GM23338 (cell line): Measurements from ENCODE around the gene FAM20C. TPM values are rescaled to one million over a fixed set of nuclear protein-coding genes. Genes with fewer than 3 reads are reported as not detected.

Experiments
- ATAC-seq: fragments of 200-7000 bp; cut with Tn5 transposase; 3 replicates; pipeline ENCODE4 v1.9.1; 2020
- DNase-seq: peaks from one replicate; pipeline ENCODE4 v3.0.0-alpha.2; 2015; ENCODE audit warnings: low spot score
- H2AFZ ChIP-seq: fragments of 200-600 bp; sonication (generic); 2 replicates; pipeline ENCODE4 v1.8.0; 2016; ENCODE audit warnings: antibody characterized with exemption, mild to moderate bottlenecking, moderate library complexity
- H3F3A ChIP-seq: fragments of 200-600 bp; sonication (generic); replicated peaks from 2 replicates; pipeline ENCODE4 v1.8.0; 2017; ENCODE audit warnings: antibody characterized with exemption, mixed run types, low read depth
- H3K27ac ChIP-seq: fragments of 200-600 bp; sonication (generic); 2 replicates; pipeline ENCODE4 v1.6.1; 2016; ENCODE audit warnings: low read depth
- H3K27me3 ChIP-seq: fragments of 200-600 bp; sonication (generic); 2 replicates; pipeline ENCODE4 v1.8.0; 2016; ENCODE audit warnings: mild to moderate bottlenecking, mixed run types, moderate library complexity; ENCODE audit not compliant: insufficient read depth
- H3K36me3 ChIP-seq: fragments of 200-600 bp; sonication (generic); 2 replicates; pipeline ENCODE4 v1.8.0; 2016; ENCODE audit warnings: mild to moderate bottlenecking; ENCODE audit not compliant: insufficient read depth
- H3K4me1 ChIP-seq: fragments of 200-600 bp; sonication (generic); 2 replicates; pipeline ENCODE4 v1.8.0; 2016; ENCODE audit warnings: mild to moderate bottlenecking, moderate library complexity; ENCODE audit not compliant: insufficient read depth
- H3K4me2 ChIP-seq: fragments of 200-600 bp; sonication (generic); 2 replicates; pipeline ENCODE4 v1.7.1; 2017; ENCODE audit warnings: mixed run types
- H3K4me3 ChIP-seq: fragments of 200-600 bp; sonication (generic); 2 replicates; pipeline ENCODE4 v1.6.1; 2016; ENCODE audit warnings: mixed run types
- H3K79me2 ChIP-seq: fragments of 200-600 bp; sonication (generic); replicated peaks from 2 replicates; pipeline ENCODE4 v1.8.0; 2017; ENCODE audit warnings: mild to moderate bottlenecking; ENCODE audit not compliant: insufficient read depth
- H3K9me2 ChIP-seq: fragments of 200-600 bp; sonication (generic); 2 replicates; pipeline ENCODE4 v1.8.0; 2017; ENCODE audit not compliant: insufficient read depth
- H4K20me1 ChIP-seq: fragments of 200-600 bp; sonication (generic); replicated peaks from 2 replicates; pipeline ENCODE4 v1.8.0; 2017; ENCODE audit warnings: mild to moderate bottlenecking; ENCODE audit not compliant: insufficient read depth
- H3K27ac Mint-ChIP-seq: 2 replicates; pipeline ENCODE4 v1.8.0; 2020; ENCODE audit warnings: inconsistent platforms, mild to moderate bottlenecking, moderate library complexity, mixed read lengths
- H3K27me3 Mint-ChIP-seq: 3 replicates; pipeline ENCODE4 v1.8.0; 2022; ENCODE audit warnings: low read depth, mild to moderate bottlenecking, moderate library complexity, mixed read lengths, inconsistent platforms; ENCODE audit not compliant: insufficient read depth, poor library complexity
- H3K36me3 Mint-ChIP-seq: 3 replicates; pipeline ENCODE4 v1.8.0; 2021; ENCODE audit warnings: low read depth, mild to moderate bottlenecking, inconsistent platforms, moderate library complexity, mixed read lengths
- H3K4me1 Mint-ChIP-seq: 3 replicates; pipeline ENCODE4 v1.8.0; 2020; ENCODE audit warnings: mild to moderate bottlenecking, inconsistent platforms, mixed read lengths
- H3K4me3 Mint-ChIP-seq: 3 replicates; pipeline ENCODE4 v1.8.0; 2021; ENCODE audit warnings: moderate library complexity, mild to moderate bottlenecking, inconsistent platforms, mixed read lengths
- H3K9me3 Mint-ChIP-seq: 3 replicates; pipeline ENCODE4 v1.8.0; 2020; ENCODE audit warnings: moderate library complexity, mild to moderate bottlenecking, inconsistent platforms, mixed read lengths
- CREB1 ChIP-seq: fragments of 250-450 bp; sonication (Bioruptor Pico); IDR thresholded peaks from 2 replicates; pipeline ENCODE4 v1.5.0; 2020; ENCODE audit warnings: low read depth, mild to moderate bottlenecking, moderate library complexity
- EZH2 ChIP-seq: fragments of 200-600 bp; sonication (generic); IDR thresholded peaks from one replicate; pipeline ENCODE4 v1.8.0; 2017; ENCODE audit warnings: antibody characterized with exemption, mild to moderate bottlenecking, low read depth; ENCODE audit not compliant: unreplicated experiment
- EZH2phosphoT487 ChIP-seq: fragments of 200-600 bp; sonication (generic); IDR thresholded peaks from one replicate; pipeline ENCODE4 v1.8.1; 2018; ENCODE audit warnings: antibody characterized with exemption; ENCODE audit not compliant: unreplicated experiment
- JUNB ChIP-seq: IDR thresholded peaks from one replicate; pipeline ENCODE4 v1.6.1; 2016; ENCODE audit warnings: antibody characterized with exemption; ENCODE audit not compliant: unreplicated experiment
- NANOG ChIP-seq: IDR thresholded peaks from 2 replicates; pipeline ENCODE4 v1.6.1; 2016; ENCODE audit warnings: antibody characterized with exemption, borderline replicate concordance
- POLR2AphosphoS5 ChIP-seq: IDR thresholded peaks from 2 replicates; pipeline ENCODE4 v1.6.1; 2016; ENCODE audit warnings: antibody characterized with exemption, low read depth
- STAT1 ChIP-seq: IDR thresholded peaks from one replicate; pipeline ENCODE4 v1.6.1; 2016; ENCODE audit warnings: antibody characterized with exemption; ENCODE audit not compliant: unreplicated experiment
- ZNF114 ChIP-seq: fragments of 250-450 bp; sonication (Bioruptor Pico); IDR thresholded peaks from 2 replicates; pipeline ENCODE4 v1.5.0; 2020; ENCODE audit warnings: mild to moderate bottlenecking, moderate library complexity
- ZNF331 ChIP-seq: fragments of 250-450 bp; sonication (Bioruptor Pico); IDR thresholded peaks from 2 replicates; pipeline ENCODE4 v1.5.0; 2020; ENCODE audit warnings: low read depth, mild to moderate bottlenecking, moderate library complexity
- polyA plus RNA-seq: library from polyadenylated mRNA; unstranded; fragments of >200 nt; fragmentation: Nextera tagmentation; extraction: Ambion mirVana; gene quantifications from 2 replicates; pipeline ENCODE4 v1.2.1, GENCODE V29; 2016
- total RNA-seq: library from RNA; depleted of rRNA; stranded (reverse); fragments of >200 nt; shearing (Covaris generic); gene quantifications from 2 replicates; pipeline ENCODE4 v1.2.3, GENCODE V29; 2014
- TF ChIP-seq, protein P1 (sequence below): IDR thresholded peaks from one replicate; pipeline ENCODE4 v1.6.1; 2018; ENCODE audit warnings: antibody characterized with exemption; ENCODE audit not compliant: unreplicated experiment
- TF ChIP-seq, protein P2 (sequence below), 2 experiments: fragments of 200-600 bp in 1 of 2; sonication (generic) in 1 of 2; conservative IDR thresholded peaks; 2 replicates each; pipeline versions ENCODE4 v1.5.1 to v1.6.1; 2016 to 2017; ENCODE audit warnings: antibody characterized with exemption in 2 of 2, low read depth in 2 of 2, mild to moderate bottlenecking in 2 of 2, moderate library complexity in 1 of 2
- TF ChIP-seq, protein P3 (sequence below): IDR thresholded peaks from 2 replicates; pipeline ENCODE4 v1.6.1; 2016; ENCODE audit warnings: antibody characterized with exemption

The FAM20C gene
- total and polyA plus RNA-seq, 2 experiments from 2014 or later = 7.6 to 24.8 TPM

DNA sequence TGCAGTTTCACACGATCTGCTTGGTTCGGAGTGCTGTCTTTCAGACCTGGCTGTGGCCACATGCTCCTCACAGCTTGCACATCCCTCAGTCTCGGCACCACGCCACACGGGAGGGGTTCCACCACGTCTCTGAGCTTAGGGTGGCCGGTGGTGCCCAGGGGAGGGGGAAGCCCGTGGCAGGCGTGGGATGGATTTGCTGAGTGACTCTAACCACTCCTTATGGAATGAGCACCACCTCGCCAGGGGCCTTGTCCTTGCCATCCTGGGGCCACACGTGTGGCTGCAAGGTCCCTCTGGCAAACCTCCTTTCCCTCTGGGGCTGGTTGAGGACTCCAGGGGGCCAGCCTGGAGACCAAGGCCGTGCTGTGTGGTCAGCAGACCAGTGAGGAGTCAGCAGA is 29.1 kb upstream of the FAM20C start (continued):
- TF ChIP-seq, protein P1, sequence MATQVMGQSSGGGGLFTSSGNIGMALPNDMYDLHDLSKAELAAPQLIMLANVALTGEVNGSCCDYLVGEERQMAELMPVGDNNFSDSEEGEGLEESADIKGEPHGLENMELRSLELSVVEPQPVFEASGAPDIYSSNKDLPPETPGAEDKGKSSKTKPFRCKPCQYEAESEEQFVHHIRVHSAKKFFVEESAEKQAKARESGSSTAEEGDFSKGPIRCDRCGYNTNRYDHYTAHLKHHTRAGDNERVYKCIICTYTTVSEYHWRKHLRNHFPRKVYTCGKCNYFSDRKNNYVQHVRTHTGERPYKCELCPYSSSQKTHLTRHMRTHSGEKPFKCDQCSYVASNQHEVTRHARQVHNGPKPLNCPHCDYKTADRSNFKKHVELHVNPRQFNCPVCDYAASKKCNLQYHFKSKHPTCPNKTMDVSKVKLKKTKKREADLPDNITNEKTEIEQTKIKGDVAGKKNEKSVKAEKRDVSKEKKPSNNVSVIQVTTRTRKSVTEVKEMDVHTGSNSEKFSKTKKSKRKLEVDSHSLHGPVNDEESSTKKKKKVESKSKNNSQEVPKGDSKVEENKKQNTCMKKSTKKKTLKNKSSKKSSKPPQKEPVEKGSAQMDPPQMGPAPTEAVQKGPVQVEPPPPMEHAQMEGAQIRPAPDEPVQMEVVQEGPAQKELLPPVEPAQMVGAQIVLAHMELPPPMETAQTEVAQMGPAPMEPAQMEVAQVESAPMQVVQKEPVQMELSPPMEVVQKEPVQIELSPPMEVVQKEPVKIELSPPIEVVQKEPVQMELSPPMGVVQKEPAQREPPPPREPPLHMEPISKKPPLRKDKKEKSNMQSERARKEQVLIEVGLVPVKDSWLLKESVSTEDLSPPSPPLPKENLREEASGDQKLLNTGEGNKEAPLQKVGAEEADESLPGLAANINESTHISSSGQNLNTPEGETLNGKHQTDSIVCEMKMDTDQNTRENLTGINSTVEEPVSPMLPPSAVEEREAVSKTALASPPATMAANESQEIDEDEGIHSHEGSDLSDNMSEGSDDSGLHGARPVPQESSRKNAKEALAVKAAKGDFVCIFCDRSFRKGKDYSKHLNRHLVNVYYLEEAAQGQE = no peak
- TF ChIP-seq NANOG = no peak
- TF ChIP-seq, protein P2, sequence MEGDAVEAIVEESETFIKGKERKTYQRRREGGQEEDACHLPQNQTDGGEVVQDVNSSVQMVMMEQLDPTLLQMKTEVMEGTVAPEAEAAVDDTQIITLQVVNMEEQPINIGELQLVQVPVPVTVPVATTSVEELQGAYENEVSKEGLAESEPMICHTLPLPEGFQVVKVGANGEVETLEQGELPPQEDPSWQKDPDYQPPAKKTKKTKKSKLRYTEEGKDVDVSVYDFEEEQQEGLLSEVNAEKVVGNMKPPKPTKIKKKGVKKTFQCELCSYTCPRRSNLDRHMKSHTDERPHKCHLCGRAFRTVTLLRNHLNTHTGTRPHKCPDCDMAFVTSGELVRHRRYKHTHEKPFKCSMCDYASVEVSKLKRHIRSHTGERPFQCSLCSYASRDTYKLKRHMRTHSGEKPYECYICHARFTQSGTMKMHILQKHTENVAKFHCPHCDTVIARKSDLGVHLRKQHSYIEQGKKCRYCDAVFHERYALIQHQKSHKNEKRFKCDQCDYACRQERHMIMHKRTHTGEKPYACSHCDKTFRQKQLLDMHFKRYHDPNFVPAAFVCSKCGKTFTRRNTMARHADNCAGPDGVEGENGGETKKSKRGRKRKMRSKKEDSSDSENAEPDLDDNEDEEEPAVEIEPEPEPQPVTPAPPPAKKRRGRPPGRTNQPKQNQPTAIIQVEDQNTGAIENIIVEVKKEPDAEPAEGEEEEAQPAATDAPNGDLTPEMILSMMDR (conservative IDR thresholded peaks at IDR 0.05; ENCODE audit: low read depth in 2 of 2) = no peak
- TF ChIP-seq EZH2phosphoT487 = no peak
- TF ChIP-seq STAT1 = no peak
- no peak for TF ChIP-seq ZNF331 (CRISPR knock-in tag)
- TF ChIP-seq CREB1 (CRISPR knock-in tag) = no peak

DNA sequence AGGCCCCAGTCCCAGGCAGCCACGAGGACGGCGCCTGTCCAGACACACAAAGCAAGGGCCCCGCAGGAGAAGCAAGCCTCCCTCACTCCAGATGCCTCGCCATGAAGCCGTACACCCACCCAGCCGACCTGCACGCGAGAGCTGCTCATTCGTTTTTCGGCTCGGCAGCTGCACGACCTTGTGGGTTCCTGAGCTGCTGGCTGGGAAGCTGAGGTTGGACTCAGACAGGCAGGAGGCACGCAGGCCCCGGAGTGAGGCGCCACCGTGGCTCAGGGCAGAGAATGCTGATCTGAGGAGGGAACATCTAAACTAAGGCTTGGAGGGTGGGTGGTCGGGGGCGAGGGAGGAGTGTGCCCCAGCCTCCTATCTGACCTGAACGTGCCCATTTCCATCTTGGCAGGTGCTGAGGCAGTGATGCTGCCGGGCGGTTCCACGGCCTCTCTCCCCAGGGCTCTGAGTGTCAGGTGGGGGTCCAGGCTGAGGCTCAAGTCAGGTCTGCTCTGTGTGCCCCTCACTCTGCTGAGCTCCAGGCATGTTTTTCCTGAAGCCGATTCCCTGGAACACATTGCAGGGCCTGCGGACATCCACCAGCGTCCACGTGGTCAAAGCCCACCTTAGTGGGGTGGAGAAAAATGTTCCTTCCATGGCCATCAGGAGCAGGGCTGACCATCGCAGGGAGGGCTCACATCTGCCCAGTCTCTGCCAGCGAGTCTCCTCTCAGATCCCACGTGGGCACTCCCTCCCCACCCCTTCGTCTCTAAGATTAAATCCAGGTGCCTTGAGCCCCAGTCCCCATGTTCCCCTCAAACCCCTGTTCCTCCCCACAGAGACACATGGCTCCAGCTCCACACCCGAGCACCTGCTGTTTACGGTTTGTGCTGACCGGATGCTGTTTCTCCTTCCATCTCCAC is 28.1 kb upstream of the FAM20C start:
- no peaks in the 10 kb centered on the region; the same call in 2 of the 3 replicates for H3K9me3 Mint-ChIP-seq
- Histone ChIP-seq H3K27ac (no peak overlapping the region), H3K27me3 (no peaks in the 10 kb centered on the region), H3K4me1 (no peaks in the 10 kb centered on the region), H3K36me3 (no peaks in the 10 kb centered on the region), H2AFZ (no peak overlapping the region), H4K20me1 (no peaks in the 10 kb centered on the region), H3K4me3 (no peak overlapping the region), H3K4me2 (no peak overlapping the region), H3K79me2 (no peaks in the 10 kb centered on the region), H3F3A (no peaks in the 10 kb centered on the region), H3K9me2 (no peaks in the 10 kb centered on the region)
- ATAC-seq = no peak
- DNase-seq = no peak
- H3K27me3 Mint-ChIP-seq = peaks cover 5% of the 10 kb centered on the region
- H3K4me1 Mint-ChIP-seq = peaks cover 12% of the 10 kb centered on the region
- no peaks in the 10 kb centered on the region for H3K36me3 Mint-ChIP-seq
- H3K27ac Mint-ChIP-seq = no peak overlapping the region
- no peak overlapping the region for H3K4me3 Mint-ChIP-seq
- TF ChIP-seq NANOG (no peak), JUNB (no peak), CREB1 (CRISPR knock-in tag) (no peak), EZH2 (no peak), POLR2AphosphoS5 (no peak), ZNF114 (CRISPR knock-in tag) (no peak)
- TF ChIP-seq, protein P3, sequence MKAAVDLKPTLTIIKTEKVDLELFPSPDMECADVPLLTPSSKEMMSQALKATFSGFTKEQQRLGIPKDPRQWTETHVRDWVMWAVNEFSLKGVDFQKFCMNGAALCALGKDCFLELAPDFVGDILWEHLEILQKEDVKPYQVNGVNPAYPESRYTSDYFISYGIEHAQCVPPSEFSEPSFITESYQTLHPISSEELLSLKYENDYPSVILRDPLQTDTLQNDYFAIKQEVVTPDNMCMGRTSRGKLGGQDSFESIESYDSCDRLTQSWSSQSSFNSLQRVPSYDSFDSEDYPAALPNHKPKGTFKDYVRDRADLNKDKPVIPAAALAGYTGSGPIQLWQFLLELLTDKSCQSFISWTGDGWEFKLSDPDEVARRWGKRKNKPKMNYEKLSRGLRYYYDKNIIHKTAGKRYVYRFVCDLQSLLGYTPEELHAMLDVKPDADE = no peak
- TF ChIP-seq, protein P2 (conservative IDR thresholded peaks at IDR 0.05; ENCODE audit: low read depth in 2 of 2) = no peak
